GM12892 (cell line): Measurements from ENCODE around the gene TOR4A.

Experiments
- POLR2A ChIP-seq: IDR thresholded peaks from 2 replicates; pipeline ENCODE4 v1.6.1; 2011; ENCODE audit warnings: low read depth, low read length, control low read depth
- POLR2AphosphoS5 ChIP-seq: IDR thresholded peaks from 2 replicates; pipeline ENCODE4 v1.6.1; 2011; ENCODE audit warnings: low read depth, low read length, control low read depth
- TAF1 ChIP-seq: IDR thresholded peaks from 2 replicates; pipeline ENCODE4 v1.6.1; 2011; ENCODE audit warnings: low read depth, mild to moderate bottlenecking, control low read depth, low read length, borderline replicate concordance

GRCh38 chr9:137307255-137308056 is 29.9 kb downstream of the TOR4A start:
- TF ChIP-seq POLR2A (no peak), TAF1 (no peak), POLR2AphosphoS5 (no peak)
